ENCODE results near the gene SLC35B2. TPM values are rescaled to one million over a fixed set of nuclear protein-coding genes. Genes with fewer than 3 reads are reported as not detected.
A peak's percentile ranks its signal among the peaks of the same experiment; 100 is the strongest.

SLC35B2 gene
- total RNA-seq, 3 donors from 2014 or later, result 32.8 to 50.5 (median 38.1) TPM

GRCh38 chr6:44230034-44230675 is 27.2 kb downstream of the SLC35B2 start:
- no peaks in the 10 kb centered on the region for H3K27me3 ChIP-seq
- no peak for DNase-seq (ENCODE audit: low spot score in 2 of 2)
- TF ChIP-seq POLR2AphosphoS5 (IDR thresholded peaks at IDR 0.05) (no peak), CTCF (IDR thresholded peaks at IDR 0.05) (no peak), POLR2A (IDR thresholded peaks at IDR 0.05) (no peak)
- no peaks in the 10 kb centered on the region for H3K36me3 ChIP-seq
- peak overlapping the region; percentile 93 to 99 for H3K27ac ChIP-seq
- no peak overlapping the region for H3K4me3 ChIP-seq
- intact Hi-C loops (cut with DNase I; ENCODE audit: low total_unique reads), result no loop called here
- peaks cover 16 to 37% of the 10 kb centered on the region in 2 donors for H3K4me1 ChIP-seq
- no peaks in the 10 kb centered on the region for H3K9me3 ChIP-seq

GRCh38 chr6:44229376-44230033 is 27.8 kb downstream of the SLC35B2 start:
- peak overlapping the region; percentile 93 to 99 for H3K27ac ChIP-seq
- H3K4me3 ChIP-seq, result no peak overlapping the region
- no peak for TF ChIP-seq POLR2A (IDR thresholded peaks at IDR 0.05)
- no peak for TF ChIP-seq CTCF (IDR thresholded peaks at IDR 0.05)
- no peaks in the 10 kb centered on the region for H3K27me3 ChIP-seq
- H3K4me1 ChIP-seq, result peaks cover 16 to 36% of the 10 kb centered on the region in 2 donors
- DNase-seq (ENCODE audit: low spot score in 2 of 2), result no peak
- H3K9me3 ChIP-seq, result no peaks in the 10 kb centered on the region
- no peaks in the 10 kb centered on the region for H3K36me3 ChIP-seq
- intact Hi-C loops (cut with DNase I; ENCODE audit: low total_unique reads), result no loop called here

- H3K27ac ChIP-seq, result peak overlapping the region; percentile 98 to 99
- no peaks in the 10 kb centered on the region for H3K36me3 ChIP-seq
- H3K4me1 ChIP-seq, result peaks cover 13 to 36% of the 10 kb centered on the region in 2 donors
- no peak for DNase-seq (ENCODE audit: low spot score in 2 of 2)
- H3K4me3 ChIP-seq, result no peak overlapping the region
- no peaks in the 10 kb centered on the region for H3K27me3 ChIP-seq
- TF ChIP-seq POLR2A (IDR thresholded peaks at IDR 0.05), result no peak
- TF ChIP-seq POLR2AphosphoS5 (IDR thresholded peaks at IDR 0.05), result no peak
- no peak for TF ChIP-seq CTCF (IDR thresholded peaks at IDR 0.05)
- intact Hi-C loops (cut with DNase I; ENCODE audit: low total_unique reads), result no loop called here
- no peaks in the 10 kb centered on the region for H3K9me3 ChIP-seq
Observed at GRCh38 chr6:44228836-44229235, 28.5 kb downstream of the SLC35B2 start.

- Histone ChIP-seq H3K4me3 (no peak overlapping the region), H3K27me3 (no peaks in the 10 kb centered on the region), H3K9me3 (no peaks in the 10 kb centered on the region), H3K36me3 (no peaks in the 10 kb centered on the region), H3K27ac (peak overlapping the region; percentile 98 to 99), H3K4me1 (peaks cover 12 to 34% of the 10 kb centered on the region in 2 donors)
- no peak for DNase-seq (ENCODE audit: low spot score in 2 of 2)
- no peak for TF ChIP-seq POLR2A (IDR thresholded peaks at IDR 0.05)
- TF ChIP-seq CTCF (IDR thresholded peaks at IDR 0.05), result no peak
- TF ChIP-seq POLR2AphosphoS5 (IDR thresholded peaks at IDR 0.05), result no peak
- intact Hi-C loops (cut with DNase I; ENCODE audit: low total_unique reads), result no loop called here
Observed at GRCh38 chr6:44228433-44228832, 28.9 kb downstream of the SLC35B2 start.

- Histone ChIP-seq H3K27me3 (no peaks in the 10 kb centered on the region), H3K36me3 (no peaks in the 10 kb centered on the region), H3K27ac (peak overlapping the region; percentile 98 to 99), H3K4me3 (peak overlapping the region in 1 of 3 donors; percentile 1), H3K9me3 (no peaks in the 10 kb centered on the region), H3K4me1 (peaks cover 11 to 32% of the 10 kb centered on the region in 2 donors)
- intact Hi-C loops (cut with DNase I; ENCODE audit: low total_unique reads), result no loop called here
- TF ChIP-seq POLR2A (IDR thresholded peaks at IDR 0.05), result no peak
- TF ChIP-seq POLR2AphosphoS5 (IDR thresholded peaks at IDR 0.05), result no peak
- TF ChIP-seq CTCF (IDR thresholded peaks at IDR 0.05), result no peak
- no peak for DNase-seq (ENCODE audit: low spot score in 2 of 2)
Observed at GRCh38 chr6:44228031-44228430, 29.3 kb downstream of the SLC35B2 start.

Data from breast epithelium (tissue), 4 donors.